ENCODE data around the gene SYCE1L. TPM values are rescaled to one million over a fixed set of nuclear protein-coding genes. Genes with fewer than 3 reads are reported as not detected.

SYCE1L gene
- total RNA-seq, 4 donors from 2014 or later = 0.56 to 0.84 (median 0.69) TPM; not detected in 1

DNA sequence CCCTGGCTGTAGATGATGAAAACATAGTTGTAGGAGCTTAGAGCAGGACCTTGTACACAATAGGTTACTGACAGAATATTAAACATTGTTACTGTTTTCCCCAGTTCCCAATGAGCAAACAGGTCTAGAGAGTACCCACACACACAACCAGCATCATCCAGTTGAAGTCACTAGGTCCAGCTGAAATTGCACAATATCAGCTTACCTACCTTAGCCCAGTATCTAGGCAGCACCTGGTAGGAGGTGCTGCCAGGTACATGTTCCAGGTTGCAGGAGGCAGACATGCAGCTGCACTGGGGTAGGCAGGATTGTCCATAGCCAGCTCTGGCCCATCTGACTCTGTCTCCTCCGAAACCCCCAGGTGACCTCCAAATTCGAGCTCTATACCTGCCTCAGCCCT, 1.5 kb upstream of the SYCE1L start:
- TF ChIP-seq, protein P1, sequence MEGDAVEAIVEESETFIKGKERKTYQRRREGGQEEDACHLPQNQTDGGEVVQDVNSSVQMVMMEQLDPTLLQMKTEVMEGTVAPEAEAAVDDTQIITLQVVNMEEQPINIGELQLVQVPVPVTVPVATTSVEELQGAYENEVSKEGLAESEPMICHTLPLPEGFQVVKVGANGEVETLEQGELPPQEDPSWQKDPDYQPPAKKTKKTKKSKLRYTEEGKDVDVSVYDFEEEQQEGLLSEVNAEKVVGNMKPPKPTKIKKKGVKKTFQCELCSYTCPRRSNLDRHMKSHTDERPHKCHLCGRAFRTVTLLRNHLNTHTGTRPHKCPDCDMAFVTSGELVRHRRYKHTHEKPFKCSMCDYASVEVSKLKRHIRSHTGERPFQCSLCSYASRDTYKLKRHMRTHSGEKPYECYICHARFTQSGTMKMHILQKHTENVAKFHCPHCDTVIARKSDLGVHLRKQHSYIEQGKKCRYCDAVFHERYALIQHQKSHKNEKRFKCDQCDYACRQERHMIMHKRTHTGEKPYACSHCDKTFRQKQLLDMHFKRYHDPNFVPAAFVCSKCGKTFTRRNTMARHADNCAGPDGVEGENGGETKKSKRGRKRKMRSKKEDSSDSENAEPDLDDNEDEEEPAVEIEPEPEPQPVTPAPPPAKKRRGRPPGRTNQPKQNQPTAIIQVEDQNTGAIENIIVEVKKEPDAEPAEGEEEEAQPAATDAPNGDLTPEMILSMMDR (IDR thresholded peaks at IDR 0.05) = no peak
- ATAC-seq (ENCODE audit: low FRiP score) (no peak), DNase-seq (ENCODE audit: low spot score) (no peak)

DNA sequence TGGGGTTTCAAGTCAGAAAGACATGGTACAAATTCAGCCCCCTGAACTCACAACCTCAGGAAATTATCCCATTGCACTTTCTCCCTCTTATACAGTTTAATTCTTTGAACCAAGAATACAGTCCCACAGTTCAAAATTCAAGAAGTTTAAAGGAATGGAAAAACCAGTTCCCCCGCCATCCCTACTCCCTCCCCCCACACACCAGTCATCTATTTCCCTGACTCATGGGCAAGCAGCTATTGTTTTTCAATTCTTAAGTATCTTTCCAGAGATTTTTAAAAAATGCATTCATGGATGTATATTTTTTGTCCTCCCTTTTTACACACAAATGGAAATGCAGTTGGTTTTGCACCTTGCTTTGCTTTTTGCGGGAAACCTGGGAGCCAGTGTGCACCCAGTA, 7.3 kb downstream of the SYCE1L start:
- TF ChIP-seq, protein P1 (IDR thresholded peaks at IDR 0.05) = no peak
- DNase-seq (ENCODE audit: low spot score) (no peak), ATAC-seq (ENCODE audit: low FRiP score) (no peak)

DNA sequence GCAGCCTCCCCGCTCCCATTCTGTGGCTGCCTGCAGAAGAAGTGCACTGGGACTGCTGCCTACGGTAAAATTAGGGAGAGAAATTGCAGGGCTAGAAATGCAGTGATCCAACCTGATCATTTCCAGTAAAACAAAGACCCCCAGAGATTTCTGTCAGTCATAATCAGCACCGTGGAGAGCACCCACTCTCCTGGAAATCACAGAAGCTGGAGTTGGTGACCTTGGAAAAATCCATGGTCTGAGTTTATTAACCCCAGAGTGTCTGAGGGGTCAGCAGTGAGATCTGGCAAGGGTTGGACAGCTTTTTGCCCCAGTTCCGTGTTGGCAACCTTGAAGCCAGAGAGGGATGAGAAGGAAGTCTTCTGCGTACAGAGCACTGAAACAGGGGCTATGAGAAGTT, 7.8 kb downstream of the SYCE1L start:
- ATAC-seq (ENCODE audit: low FRiP score) (no peak), DNase-seq (ENCODE audit: low spot score) (no peak)
- TF ChIP-seq, protein P1 (IDR thresholded peaks at IDR 0.05) = no peak

DNA sequence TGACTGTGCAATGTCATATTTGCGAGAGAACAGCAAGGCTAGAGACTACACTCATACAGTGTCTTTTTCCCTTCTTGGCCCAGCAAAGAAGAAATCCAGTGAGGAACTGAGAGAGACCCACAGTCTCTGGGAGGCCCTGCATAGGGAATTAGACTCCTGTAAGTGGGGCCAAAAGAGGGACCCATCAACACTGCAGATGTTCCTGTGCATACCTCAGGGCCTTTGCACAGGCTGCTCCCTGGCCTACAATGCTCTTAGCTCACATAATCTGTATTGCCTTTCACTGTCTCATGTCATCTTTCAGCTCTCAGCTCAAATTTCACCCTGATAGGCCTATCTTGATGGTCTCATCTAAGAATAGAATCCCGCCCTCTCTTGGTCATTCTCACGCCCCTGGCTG, 9.2 kb downstream of the SYCE1L start:
- DNase-seq (ENCODE audit: low spot score) = no peak
- TF ChIP-seq, protein P1 (IDR thresholded peaks at IDR 0.05) = no peak
- ATAC-seq (ENCODE audit: low FRiP score) = no peak

DNA sequence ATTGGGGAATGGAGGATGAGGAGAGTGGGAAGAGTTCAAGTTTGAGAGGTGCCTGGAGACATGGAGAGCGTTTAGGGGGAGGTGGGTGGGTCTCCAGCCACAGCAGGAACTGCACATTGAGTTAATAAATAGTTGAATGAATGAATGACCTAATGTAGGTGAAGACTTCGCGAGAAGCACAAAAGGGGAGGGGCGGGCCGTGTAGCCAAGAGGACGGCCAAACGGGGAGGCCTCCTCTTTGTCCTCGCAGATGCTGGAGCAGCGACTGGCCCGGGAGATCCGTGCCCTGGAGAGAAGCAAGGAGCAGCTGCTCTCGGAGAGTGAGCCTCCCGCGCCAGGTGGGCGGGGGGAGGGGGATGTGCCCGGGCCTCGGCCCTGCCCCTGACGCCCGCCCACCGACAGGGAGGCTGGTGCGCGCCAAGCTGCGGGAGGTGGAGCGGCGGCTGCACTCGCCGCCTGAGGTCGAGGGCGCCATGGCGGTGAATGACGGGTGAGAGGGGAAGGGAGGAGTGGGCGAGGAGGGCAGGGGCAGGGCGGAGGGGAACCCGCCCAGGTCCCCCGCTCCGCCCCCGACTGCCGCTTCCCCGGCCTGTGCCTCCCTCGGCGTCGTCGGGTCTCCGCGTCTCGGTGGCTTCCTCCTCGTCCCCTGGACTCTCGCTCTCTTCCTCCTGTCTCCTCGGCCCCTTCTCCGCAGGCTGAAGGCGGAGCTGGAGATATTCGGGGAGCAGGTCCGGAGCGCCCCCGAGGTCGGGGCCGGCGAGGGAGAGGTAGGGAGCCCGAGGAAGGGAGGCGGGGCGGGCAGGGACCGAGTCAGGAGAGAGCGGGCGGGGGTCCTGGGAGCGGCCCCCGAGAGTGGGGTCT, 12.9 kb downstream of the SYCE1L start:
- ATAC-seq (ENCODE audit: low FRiP score) (peak; percentile 60), DNase-seq (ENCODE audit: low spot score) (no peak)
- TF ChIP-seq, protein P1 (IDR thresholded peaks at IDR 0.05) = no peak

DNA sequence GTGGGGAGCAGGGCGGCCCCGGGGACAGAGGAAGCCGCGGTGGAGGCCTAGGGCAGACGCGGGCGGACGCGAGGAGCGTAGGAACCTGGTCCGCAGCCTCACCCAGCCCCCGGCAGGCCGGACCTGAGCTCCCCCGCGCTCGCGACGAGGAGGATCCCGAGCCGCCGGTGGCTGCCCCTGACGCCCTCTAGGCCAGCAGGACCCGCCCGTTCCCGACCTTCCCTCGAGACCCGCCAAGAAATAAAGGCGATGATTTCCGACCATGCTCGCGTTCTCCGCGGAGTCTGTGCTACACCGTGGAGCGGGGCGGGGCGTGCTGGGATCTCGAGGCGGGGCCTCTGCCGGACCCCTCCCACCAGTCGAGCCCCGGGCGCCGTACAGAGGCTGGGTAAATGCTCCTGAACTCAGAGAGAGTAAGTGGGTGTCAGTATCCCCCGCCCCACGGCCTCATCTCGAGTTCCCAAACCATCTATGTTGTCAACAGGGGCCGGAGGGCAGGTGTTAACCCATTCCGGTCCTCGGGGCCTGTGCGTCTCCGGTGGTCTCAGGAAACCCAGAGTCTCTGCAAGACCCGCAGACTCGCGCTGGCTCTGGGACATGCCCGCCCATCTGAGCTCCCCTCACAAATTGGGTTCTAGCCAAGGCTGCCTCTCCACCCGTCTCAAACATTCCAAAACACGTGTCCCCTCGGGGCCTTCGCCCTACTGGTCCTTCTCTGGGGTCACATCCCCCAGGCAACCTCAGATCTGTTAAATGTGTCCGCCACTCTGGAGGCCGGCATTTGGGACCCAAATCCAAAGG, 13.7 kb downstream of the SYCE1L start:
- DNase-seq (ENCODE audit: low spot score) (peak; percentile 45), ATAC-seq (ENCODE audit: low FRiP score) (peak; percentile 62)
- TF ChIP-seq, protein P1 (IDR thresholded peaks at IDR 0.05) = no peak
